ENCODE results near the gene TAF6.
"Not testable (repeated sequence)": the region's sequence is repeated elsewhere in the genome, so short reads cannot be mapped to it uniquely, and the experiment has no call there.

Gene TAF6

DNA sequence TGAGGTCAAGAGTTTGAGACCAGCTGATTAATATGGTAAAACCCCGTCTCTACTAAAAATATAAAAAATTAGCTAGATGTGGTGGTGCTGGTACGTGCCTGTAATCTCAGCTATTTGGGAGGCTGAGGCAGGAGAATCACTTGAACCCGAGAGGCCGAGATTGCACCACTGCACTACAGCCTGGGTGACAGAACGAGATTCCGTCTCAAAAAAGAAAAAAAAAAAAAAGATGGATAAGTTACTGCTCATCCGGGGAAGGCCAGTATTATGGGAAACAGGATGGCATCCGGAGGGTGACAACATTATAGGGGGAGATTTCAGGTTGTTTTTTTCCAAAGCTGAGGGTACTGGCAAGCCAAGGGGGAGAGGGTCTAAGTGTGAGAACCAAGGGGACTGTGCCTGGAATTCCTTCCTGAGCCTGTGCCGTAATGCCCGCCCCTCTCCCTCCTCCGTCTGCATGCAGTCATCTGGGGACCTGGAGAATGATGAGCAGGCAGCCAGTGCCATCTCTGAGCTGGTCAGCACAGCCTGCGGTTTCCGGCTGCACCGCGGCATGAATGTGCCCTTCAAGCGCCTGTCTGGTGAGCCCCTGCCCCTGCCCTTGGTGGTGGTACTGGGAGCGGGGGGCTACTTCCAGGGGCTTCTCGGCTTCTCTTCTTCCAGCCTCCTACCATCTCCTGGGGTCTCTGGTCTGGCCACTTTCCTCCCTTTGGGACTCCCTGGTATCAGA lies 33.9 kb upstream of the TAF6 start:
- in situ Hi-C loops (cut with MboI; ENCODE audit: low sequenced_read_pairs): no loop called here

DNA sequence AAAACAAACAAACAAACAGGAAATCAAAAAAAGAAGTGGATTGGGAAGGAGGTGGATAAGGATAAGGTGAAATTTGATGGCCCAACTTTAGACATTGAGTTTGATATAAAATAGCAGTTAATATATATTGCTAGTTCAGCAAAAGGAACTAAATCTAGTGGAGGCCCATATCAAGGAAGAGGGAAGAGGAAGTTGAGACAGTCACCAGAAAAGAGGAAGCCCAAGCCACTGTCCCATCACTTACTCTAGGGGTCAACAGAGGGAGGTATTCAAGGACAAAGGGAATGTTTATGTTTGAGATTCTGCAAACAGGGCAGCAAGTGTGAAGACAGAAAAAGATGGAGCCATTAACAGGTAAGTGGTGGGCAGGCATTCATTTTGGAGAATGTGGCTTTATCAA lies 33.2 kb upstream of the TAF6 start:
- in situ Hi-C loops (cut with MboI; ENCODE audit: low sequenced_read_pairs): no loop called here

DNA sequence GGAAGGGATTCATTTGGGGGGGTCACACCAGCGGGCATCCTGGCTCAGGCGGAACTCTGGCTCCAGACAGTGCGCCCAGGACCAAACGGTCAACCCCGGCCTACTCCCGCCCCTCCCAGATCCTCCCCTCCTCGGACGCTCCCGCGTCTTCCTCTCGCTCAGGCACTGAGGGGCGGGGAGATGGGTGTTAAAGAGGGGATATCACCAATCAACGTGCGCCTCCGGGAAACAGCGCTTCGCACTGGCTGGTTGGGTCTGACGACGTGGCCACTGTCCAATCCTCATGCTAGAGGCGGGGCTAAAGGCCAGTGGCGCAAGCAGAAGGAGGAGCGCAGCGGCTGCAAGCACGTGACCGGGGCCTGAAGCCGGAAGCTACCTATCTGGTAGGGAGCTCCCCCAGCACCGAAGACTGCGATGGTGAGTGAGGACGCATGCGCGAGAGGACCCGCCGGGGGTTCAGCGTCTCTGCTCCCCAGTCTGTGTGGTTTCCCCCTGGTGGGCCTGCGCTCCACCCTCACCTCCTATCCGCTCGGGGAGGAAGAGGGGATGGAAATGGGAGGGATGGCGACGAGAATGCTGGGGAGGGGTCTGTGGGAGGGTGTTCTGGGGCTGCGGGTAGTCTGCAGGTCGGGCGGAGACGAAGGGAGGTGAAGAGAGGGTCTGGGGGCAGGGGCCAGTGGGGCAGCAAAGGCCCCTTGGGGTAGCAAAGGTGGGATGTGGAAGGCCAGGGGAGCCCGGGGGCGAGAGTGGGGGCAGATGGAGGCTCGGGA lies 29.6 kb upstream of the TAF6 start, which contains the start of gene LAMTOR4:
Gene LAMTOR4, plus strand, starts transcription at position 360 of the 770 bp plus-strand sequence. Its CDS starts 55 bp downstream, at position 415.
- in situ Hi-C loops (cut with MboI; ENCODE audit: low sequenced_read_pairs): no loop called here

DNA sequence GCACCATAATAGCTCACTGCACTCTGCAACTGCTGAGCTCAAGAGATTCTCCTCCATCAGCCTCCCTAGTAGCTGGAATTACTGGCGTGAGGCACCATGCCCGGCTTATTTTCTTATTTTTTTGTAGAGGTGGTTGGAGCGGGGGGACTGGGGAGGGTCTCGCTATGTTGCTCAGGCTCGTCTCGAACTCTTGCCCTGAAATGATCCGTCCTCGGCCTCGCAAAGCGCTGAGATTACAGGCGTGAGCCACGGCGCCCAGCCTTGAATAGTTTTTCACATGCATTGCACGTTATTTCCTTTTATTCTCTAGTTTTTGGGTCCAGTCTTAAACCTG lies 29.0 kb upstream of the TAF6 start:
- in situ Hi-C loops (cut with MboI; ENCODE audit: low sequenced_read_pairs): no loop called here

DNA sequence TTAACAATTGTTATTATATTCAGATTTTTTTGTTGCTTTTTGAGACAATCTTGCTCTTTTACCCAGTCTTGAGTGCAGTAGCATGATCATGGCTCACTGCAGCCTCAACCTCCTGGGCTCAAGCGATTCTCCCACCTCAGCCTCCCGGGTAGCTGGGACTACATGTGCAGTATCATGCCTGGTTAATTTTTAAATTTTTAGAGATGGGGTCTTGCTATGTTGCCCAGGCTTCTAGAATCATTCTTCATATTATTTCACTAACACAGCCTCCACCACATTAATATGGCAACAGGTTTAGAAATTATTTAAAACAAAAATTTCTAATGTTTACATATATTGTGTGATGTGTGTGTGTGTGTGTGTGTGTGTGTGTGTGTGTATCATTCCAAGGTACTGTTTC lies 28.1 kb upstream of the TAF6 start:
- in situ Hi-C loops (cut with MboI; ENCODE audit: low sequenced_read_pairs): no loop called here

DNA sequence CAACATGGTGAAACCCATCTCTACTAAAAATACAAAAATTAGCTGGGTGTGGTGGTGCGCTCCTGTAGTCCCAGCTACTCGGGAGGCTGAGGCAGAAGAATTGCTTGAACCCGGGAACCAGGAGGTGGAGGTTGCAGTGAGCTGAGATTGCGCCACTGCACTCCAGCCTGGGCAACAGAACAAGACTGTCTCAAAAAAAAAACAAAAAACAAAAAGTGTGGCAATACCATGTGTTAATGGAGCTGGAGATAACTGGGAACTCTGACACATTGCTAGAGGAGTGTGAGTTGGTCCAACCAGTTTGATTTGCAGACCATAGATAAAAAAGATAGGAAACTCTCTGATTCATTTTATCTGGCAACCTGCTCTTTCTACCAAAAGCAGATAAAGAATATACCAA lies 27.2 kb upstream of the TAF6 start:
- in situ Hi-C loops (cut with MboI; ENCODE audit: low sequenced_read_pairs): not testable (repeated sequence)

DNA sequence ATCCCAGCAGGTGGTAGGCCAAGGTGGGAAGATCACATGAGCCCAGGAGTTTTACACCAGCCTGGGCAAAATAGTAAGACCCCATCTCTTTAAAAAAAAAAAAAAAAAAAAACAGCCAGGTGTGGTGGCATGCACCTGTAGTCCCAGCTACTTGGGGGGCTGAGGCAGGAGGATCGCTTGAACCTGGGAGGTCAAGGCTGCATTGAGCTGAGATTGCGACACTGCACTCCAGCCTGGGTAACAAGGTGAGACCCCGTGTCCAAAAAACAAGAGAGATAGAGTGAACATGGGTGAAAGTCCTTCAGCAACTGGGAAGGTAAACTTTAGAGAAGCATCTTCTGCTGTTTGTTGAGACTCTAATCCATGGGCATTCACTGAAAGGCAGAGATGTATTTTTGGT lies 23.3 kb upstream of the TAF6 start:
- in situ Hi-C loops (cut with MboI; ENCODE audit: low sequenced_read_pairs): no loop called here

DNA sequence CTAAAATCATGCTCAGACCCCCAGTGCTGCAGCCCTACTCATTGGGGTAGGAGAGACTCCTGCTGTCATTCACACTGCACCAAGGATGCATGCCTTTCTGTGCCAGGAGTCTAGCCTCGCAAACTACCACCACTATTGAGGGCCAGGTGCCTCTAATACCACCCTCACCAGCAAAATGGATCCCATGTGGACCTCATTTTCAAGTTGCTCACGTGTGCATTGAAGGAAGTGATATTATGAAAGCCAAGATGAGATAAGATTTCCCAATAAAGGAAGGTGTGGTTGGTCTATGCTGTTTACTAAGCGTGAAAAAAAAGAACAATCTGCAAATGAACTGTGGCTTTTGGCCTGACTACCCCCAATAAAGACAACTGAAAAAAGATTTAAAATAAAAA lies 22.4 kb upstream of the TAF6 start:
- in situ Hi-C loops (cut with MboI; ENCODE audit: low sequenced_read_pairs): no loop called here

DNA sequence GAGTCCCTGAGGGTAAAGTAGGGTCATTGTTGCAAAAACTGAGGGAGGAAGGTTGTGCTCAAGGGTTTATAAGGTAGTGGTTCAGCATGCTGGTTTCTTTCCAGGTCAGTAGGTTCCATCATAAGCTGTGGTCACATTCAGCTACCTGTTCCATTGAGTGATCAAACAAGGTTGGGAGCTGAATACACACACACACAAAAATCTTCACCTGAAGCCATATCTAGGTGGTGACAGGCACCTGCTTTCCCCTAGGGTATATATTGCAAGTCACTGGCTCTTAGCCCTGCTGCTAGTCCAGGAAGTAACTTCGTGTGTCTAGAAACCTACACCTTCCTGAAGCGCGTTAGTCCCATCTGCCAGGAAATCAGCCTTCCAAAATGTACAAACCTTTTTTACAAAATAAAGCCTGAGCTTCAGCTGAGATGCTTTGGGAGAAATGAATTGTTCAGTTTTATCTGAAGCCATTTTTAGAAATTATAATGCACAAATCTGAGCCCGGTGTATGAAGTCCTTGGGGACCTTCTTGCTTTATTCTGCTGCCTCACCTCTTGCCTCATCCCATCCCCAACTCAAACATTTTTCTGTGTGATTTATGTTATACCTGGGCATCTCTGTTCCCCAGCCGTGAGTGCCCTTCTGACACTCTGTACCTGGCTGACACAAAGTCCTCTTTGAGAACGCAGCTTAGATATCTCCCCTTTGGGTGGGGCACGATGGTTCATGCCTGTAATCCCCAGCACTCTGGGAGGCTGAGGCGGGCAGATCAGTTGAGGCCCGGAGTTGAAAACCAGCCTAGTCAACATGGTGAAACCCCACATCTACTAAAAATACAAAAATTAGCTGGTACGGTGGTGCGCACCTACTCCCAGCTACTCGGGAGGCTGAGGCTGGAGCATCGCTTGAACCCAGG lies 18.9 kb upstream of the TAF6 start:
- in situ Hi-C loops (cut with MboI; ENCODE audit: low sequenced_read_pairs): loop anchor here (5.0 kb wide), 1 partner anchor 64 kb away; no protein-coding TSS in a partner anchor

DNA sequence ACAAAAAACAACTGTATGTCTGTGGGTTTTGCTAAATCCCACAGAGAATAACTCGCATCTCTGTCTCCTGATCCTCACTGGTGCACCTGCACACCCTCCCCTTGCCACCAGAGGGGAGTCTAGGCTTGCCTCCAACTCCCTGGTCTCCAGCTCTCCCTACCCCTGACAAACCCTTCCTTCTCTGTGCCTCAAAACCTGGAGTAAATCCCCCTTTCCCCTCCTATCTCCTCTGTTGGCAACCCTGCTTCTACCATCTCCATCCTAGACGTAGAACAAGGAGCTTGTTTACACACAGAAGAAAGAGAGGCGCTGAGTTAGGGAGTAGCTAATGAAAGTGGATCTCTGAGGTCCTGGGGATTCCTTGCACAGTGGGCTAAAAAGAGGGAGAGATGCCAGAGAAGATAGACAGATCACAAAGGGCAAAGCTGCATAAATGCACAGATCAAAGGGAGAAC lies 13.6 kb upstream of the TAF6 start:
- in situ Hi-C loops (cut with MboI; ENCODE audit: low sequenced_read_pairs): no loop called here

DNA sequence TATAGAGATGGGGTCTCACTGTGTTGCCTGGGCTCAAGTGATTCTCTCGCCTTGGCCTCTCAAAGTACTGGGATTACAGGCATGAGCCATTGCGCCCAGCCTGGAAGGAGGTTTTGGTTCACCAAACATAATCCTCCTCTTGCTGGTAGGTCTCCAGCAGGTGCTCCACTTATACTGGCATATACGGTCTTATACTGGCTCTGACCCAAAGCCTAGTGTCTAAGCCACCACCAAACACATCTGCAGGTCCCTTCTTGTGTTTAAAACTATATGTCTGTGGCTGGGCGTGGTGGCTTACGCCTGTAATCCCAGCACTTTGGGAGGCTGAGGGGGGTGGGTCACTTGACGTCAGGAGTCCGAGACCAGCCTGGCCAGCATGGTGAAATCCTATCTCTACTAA lies 13.0 kb upstream of the TAF6 start:
- in situ Hi-C loops (cut with MboI; ENCODE audit: low sequenced_read_pairs): no loop called here

DNA sequence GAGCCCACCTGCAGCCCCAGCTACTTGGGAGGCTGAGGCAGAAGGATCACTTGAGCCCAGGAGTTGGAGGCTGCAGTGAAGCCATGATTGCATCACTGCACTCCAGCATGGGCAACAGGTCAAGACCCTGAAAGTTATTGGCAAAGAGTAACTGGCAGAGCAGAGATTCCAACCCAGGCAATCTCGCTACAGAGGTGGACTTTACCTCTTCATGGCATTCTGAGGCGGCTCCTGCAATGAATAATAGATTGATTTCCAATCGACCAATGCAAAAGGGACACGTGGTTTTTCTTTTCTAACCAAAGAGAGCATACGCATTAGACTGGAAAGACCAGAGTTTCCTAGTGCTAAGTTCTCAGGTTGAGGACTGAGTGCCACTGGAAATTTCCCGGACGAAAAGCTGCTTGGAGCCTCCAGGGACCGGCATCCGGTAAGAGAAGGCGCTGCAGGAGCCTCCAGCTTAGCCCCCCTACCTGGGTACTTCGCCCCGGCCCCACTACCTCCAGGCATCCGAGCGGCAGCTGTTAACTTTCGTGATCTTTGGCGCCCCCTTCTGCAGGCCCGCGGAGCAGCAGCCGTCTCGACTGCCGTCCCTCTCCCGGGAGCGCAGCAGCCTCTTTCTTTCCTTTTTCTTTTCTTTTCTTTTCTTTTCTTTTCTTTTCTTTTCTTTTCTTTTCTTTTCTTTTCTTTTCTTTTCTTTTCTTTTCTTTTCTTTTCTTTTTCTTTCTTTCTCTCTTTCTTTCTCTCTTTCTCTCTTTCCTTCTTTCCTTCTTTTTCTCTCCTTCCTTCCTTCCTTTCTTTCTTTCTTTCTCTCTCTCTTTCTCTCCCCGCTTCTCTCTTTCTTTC lies 11.7 kb upstream of the TAF6 start:
- in situ Hi-C loops (cut with MboI; ENCODE audit: low sequenced_read_pairs): no loop called here

DNA sequence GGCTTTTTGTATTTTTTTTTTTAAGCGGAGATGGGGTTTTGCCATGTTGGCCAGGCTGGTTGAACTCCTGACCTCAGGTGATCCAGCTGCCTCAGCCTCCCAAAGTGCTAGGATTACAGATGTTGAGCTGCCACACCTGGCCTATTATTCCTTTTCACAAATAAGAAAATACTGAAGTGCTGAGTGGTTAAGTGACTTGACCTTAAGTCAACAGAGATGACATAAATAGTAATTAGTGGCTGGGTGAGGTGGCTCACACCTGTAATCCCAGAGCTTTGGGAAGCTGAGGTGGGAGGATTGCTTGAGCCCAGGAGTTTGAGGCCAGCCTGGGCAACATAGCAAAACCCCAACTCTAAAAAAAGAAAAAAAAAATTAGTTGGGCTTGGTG lies 11.1 kb upstream of the TAF6 start:
- in situ Hi-C loops (cut with MboI; ENCODE audit: low sequenced_read_pairs): not testable (repeated sequence)

DNA sequence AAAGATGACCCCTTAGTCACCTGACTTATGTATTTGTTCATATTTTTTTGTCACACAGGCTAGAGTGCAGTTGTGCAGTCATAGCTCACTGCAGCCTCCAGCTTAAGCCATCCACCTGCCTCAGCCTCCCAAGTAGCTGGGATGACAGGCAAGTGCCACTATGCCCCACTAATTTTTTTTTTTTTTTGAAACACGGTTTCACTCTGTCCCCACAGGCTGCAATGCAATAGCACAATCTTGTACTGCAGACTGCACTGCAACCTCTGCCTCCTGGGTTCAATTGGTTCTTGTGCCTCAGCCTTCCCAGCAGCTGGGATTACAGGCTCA lies 9.4 kb upstream of the TAF6 start:
- in situ Hi-C loops (cut with MboI; ENCODE audit: low sequenced_read_pairs): loop anchor here (5.0 kb wide), 1 partner anchor 136 kb away; no protein-coding TSS in a partner anchor

DNA sequence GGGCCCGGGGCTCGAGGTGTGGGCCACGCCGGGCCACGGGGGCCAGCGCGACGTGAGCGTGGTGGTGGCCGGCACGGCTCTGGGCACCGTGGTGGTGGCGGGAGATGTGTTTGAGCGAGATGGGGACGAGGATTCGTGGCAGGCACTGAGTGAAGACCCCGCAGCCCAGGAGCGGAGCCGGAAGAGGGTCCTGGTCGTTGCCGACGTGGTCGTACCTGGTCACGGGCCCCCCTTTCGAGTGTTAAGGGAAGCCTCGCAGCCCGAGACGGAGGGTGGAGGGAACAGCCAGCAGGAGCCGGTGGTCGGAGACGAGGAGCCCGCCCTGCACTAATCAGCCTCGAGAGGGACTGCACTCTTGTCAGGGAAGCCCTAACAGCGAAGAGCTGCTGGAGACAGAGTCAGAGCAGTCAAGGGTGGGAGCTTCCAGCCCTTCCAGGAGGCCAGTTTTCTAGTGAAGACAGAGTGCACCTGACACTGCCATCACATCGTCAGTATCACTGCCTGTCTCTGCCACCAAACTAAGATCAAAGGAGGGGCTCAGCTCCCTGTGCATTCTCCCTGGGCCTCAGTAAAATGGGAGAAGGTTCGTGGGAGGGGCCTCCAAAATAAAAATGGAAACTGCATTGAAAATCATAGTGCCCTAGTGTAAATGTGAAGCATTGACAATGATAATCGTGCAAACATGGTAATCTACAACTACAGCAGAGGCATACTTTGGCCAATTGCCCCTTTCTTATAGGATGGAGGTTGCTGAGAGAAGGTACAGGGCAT lies 8.9 kb upstream of the TAF6 start:
- in situ Hi-C loops (cut with MboI; ENCODE audit: low sequenced_read_pairs): loop anchor here (5.0 kb wide), 1 partner anchor 136 kb away; no protein-coding TSS in a partner anchor

DNA sequence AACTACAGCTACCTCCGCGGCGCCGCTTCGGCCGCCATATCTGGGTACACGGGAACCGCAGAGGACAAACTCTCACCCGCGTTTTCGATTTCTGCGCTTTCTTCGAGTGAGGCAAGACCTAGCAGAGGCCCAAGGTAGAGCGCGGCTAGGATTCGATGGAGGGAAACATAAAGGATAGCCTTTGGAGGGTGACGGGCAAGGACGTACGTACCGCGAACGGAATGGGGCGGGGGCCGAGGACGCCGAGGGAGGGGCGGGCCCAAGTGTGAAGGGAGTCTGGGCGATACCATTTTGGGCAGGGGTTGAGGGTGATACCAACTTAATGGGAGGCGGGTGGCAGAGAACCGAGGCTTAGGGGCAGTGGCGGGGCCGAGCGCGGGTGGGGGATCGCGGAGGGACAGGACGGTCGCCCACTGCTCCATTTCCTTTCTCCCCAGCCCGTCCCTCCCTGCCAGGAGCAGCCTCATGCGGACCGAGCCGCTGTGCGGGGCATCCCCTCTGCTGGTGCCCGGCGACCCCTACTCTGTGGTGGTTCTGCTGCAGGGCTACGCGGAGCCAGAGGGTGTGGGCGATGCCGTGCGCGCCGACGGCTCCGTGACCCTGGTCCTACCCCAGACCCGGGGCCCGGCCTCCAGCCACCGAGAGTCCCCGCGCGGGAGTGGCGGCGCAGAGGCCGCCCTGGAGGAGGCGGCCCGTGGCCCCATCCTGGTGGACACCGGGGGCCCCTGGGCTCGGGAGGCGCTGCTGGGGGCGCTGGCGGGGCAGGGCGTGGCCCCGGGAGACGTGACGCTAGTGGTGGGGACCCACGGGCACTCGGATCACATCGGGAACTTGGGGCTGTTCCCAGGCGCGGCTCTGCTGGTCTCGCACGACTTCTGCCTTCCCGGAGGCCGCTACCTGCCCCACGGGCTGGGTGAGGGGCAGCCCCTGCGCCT lies 8.0 kb upstream of the TAF6 start, which contains the start of gene MBLAC1:
Gene MBLAC1, plus strand, starts transcription at position 37 of the 935 bp plus-strand sequence. Its CDS starts 429 bp downstream, at position 466.
- in situ Hi-C loops (cut with MboI; ENCODE audit: low sequenced_read_pairs): loop anchor here (5.0 kb wide), 1 partner anchor 135 kb away; no protein-coding TSS in a partner anchor

DNA sequence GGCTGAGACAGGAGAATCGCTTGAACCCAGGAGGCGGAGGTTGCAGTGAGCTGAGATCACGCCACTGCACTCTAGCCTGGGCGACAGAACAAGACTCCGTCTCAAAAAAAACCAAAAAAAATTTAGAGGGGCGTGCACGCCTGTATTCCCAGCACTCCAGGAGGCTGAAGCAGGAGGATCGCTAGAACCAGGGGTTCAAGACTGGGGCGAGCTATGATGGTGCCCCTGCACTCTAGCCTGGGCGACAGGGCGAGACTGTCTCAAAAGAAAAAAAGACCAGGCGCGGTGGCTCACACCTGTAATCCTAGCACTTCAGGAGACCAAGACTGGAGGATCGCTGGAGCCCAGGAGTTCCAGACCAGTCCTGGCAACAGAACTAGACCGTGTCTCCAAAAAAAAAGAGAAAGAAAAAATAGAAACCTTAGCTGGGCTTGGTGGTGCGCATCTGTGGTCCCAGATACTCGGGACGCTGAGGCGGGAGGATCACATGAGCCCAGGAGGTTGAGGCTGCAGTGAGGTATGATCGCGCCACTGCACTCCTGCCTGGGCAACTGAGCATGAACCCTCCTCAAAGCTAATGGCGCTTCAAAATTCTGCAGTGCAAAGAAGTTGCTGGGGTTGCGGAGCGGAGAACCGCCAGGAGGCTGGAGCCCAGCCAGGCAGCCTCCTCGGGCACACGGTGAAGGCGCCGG lies 7.2 kb upstream of the TAF6 start:
- in situ Hi-C loops (cut with MboI; ENCODE audit: low sequenced_read_pairs): loop anchor here (5.0 kb wide), 1 partner anchor 134 kb away; no protein-coding TSS in a partner anchor
